ENCODE results near the gene PSMB11. TPM values are rescaled to one million over a fixed set of nuclear protein-coding genes. Genes with fewer than 3 reads are reported as not detected.

Gene PSMB11
- total and polyA plus RNA-seq, 9 donors, result not detected

DNA sequence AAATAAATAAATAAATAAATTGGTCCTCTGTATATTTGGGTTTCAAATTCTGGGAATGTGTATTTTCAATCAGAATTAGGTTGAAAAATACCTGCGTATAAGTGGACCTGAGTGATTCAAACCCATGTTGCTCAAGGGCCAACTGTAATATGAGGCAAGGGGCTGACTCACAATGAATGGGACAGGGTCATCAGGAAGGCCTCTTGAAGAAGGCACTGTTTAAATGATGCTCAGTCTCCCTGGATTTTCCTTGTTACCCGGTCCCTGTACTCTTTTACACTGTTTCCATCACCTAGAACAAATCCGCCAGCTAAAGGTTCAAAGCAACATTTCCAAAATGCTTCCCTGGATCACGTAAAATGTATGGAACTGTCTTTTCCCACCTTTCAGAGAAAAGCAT is 11.1 kb upstream of the PSMB11 start:
- DNase-seq, result no peak
- Histone ChIP-seq H3K4me3 (no peak overlapping the region), H3K4me1 (ENCODE audit: insufficient read depth) (peaks cover 4% of the 10 kb centered on the region), H3K27ac (no peak overlapping the region), H3K36me3 (no peaks in the 10 kb centered on the region), H3K9me3 (no peaks in the 10 kb centered on the region), H3K27me3 (no peaks in the 10 kb centered on the region)
- intact Hi-C loops (cut with DNase I), result no loop called here
- TF ChIP-seq, protein P1, sequence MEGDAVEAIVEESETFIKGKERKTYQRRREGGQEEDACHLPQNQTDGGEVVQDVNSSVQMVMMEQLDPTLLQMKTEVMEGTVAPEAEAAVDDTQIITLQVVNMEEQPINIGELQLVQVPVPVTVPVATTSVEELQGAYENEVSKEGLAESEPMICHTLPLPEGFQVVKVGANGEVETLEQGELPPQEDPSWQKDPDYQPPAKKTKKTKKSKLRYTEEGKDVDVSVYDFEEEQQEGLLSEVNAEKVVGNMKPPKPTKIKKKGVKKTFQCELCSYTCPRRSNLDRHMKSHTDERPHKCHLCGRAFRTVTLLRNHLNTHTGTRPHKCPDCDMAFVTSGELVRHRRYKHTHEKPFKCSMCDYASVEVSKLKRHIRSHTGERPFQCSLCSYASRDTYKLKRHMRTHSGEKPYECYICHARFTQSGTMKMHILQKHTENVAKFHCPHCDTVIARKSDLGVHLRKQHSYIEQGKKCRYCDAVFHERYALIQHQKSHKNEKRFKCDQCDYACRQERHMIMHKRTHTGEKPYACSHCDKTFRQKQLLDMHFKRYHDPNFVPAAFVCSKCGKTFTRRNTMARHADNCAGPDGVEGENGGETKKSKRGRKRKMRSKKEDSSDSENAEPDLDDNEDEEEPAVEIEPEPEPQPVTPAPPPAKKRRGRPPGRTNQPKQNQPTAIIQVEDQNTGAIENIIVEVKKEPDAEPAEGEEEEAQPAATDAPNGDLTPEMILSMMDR (IDR thresholded peaks at IDR 0.05), result no peak
- TF ChIP-seq POLR2A (IDR thresholded peaks at IDR 0.05) (no peak), EP300 (IDR thresholded peaks at IDR 0.05) (no peak)
- WGBS, 3 donors, result 96 to 98% (median 97%) methylated on average over 4 of the region's 4 CpGs

DNA sequence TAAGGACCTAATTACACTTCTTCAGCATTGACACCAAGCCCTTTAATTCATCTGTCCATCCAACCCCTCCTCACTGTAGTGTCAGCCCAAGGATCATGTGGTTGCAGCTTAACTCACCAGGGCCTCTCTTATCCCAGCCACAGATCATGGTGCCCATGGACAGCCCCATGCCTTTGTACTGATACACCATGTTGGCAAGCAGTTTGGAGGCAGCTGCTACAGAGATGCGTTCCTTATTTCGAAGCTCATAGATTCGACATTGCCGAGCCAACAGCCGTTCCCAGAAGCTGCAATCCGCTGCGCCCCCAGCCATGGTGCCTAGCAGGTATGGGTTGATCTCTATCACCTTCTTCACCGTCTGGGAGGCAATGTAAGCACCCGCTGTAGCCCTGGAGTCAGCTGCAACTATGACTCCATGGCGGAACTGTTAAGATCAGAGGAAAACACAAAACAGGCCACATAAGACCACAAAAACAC is 8.7 kb upstream of the PSMB11 start:
- no peak for TF ChIP-seq POLR2A (IDR thresholded peaks at IDR 0.05)
- TF ChIP-seq EP300 (IDR thresholded peaks at IDR 0.05), result no peak
- TF ChIP-seq, protein P1 (IDR thresholded peaks at IDR 0.05), result no peak
- Histone ChIP-seq H3K36me3 (no peaks in the 10 kb centered on the region), H3K27me3 (no peaks in the 10 kb centered on the region), H3K27ac (no peak overlapping the region), H3K4me1 (ENCODE audit: insufficient read depth) (peaks cover 4% of the 10 kb centered on the region), H3K9me3 (no peaks in the 10 kb centered on the region), H3K4me3 (no peak overlapping the region)
- 91 to 94% (median 93%) methylated on average over 10 of the region's 10 CpGs for WGBS, 3 donors
- intact Hi-C loops (cut with DNase I), result no loop called here
- no peak for DNase-seq

DNA sequence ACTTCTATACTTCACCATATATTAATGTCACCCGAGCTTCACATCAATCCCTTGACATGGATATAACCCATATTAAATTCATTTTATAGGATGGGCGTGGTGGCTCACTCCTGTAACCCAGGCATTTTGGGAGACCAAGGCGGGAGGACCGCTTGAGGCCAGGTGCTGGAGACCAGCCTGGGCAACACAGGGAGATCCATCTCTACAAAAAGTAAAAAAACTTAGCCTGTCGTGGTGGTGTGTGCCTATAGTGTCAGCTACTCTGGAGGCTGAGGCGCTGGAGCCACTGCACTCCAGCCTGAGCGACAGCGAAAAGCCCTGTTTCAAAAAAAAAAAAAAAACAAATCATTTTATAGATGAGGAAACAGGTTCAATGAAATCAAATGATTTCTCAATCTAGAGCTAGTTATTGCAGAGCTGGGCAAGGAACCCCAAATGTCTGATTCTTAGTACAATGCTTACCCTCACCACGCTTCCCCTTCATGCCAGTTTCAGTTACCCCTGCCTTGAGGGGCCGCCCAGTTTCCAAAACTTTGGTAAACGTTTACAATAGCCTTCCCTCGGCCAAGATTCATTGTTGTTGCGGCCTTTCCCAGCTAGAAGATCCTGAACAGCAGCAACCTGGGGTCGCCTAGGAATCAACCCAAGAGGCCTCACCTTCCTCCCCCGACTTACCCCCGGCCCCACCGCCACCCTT is 8.1 kb upstream of the PSMB11 start:
- DNase-seq, result no peak
- peak overlapping the region; percentile 66 for H3K4me3 ChIP-seq
- intact Hi-C loops (cut with DNase I), result no loop called here
- TF ChIP-seq POLR2A (IDR thresholded peaks at IDR 0.05) (no peak), EP300 (IDR thresholded peaks at IDR 0.05) (no peak)
- TF ChIP-seq, protein P1 (IDR thresholded peaks at IDR 0.05), result no peak
- H3K27ac ChIP-seq, result peak overlapping the region; percentile 54 to 94
- H3K4me1 ChIP-seq (ENCODE audit: insufficient read depth), result peaks cover 4% of the 10 kb centered on the region
- no peaks in the 10 kb centered on the region for H3K27me3 ChIP-seq
- 32 to 37% (median 36%) methylated on average over 17 of the region's 17 CpGs for WGBS, 3 donors
- no peaks in the 10 kb centered on the region for H3K36me3 ChIP-seq
- H3K9me3 ChIP-seq, result no peaks in the 10 kb centered on the region

GRCh38 chr14:23034498-23035302 is 7.3 kb upstream of the PSMB11 start, which contains the start of gene PSMB5:
Gene PSMB5, minus strand, starts transcription at chr14:23034900. Its CDS starts 19 bp downstream, at chr14:23034881.
- no peak for TF ChIP-seq POLR2A (IDR thresholded peaks at IDR 0.05)
- no peak for TF ChIP-seq EP300 (IDR thresholded peaks at IDR 0.05)
- TF ChIP-seq, protein P1 (IDR thresholded peaks at IDR 0.05), result no peak
- 0 to 1% (median 0%) methylated on average over 36 of the region's 36 CpGs for WGBS, 3 donors
- Histone ChIP-seq H3K9me3 (no peaks in the 10 kb centered on the region), H3K27me3 (no peaks in the 10 kb centered on the region), H3K36me3 (no peaks in the 10 kb centered on the region), H3K27ac (peak within 1 kb of the TSS; percentile 54 to 94), H3K4me3 (peak within 1 kb of the TSS; percentile 66), H3K4me1 (ENCODE audit: insufficient read depth) (peaks cover 4% of the 10 kb centered on the region)
- intact Hi-C loops (cut with DNase I), result no loop called here
- DNase-seq, result peak; percentile 84 to 92 (median 86)
